ENCODE data around the gene CRNKL1.
A peak's percentile ranks its signal among the peaks of the same experiment; 100 is the strongest.

Gene CRNKL1

DNA sequence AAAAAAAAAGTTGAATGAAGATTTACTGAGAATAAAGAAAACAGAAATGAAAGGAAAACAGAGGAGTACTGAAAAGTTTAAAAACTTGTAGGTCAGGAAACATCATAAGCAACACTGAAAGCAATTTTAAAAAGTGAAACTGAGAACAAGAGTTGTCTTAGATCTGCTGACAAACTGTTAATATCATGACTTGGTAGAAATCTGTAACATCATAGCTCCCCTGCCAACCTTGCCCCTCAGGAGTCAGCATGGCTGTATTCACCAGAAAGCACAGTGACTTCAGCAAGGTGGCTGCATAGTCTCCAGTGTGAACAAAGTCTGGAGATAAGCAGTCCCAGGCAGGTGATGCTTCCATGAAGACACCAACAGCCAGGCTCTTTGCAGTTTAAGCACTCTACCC is 29.8 kb downstream of the CRNKL1 start:
- H3K27ac ChIP-seq (ENCODE audit: low read depth, low read length): no peak overlapping the region
- H3K4me3 ChIP-seq (ENCODE audit: low read depth, low read length): no peak overlapping the region
- H3K9ac ChIP-seq (ENCODE audit: low read depth, low read length): no peak overlapping the region
- H3K27me3 ChIP-seq (ENCODE audit: control insufficient read depth, insufficient read depth, low read length): no peaks in the 10 kb centered on the region
- H3K4me1 ChIP-seq (ENCODE audit: control insufficient read depth, insufficient read depth, low read length): peaks cover 7% of the 10 kb centered on the region; the same call in 1 of the 2 replicates
- H3K36me3 ChIP-seq (ENCODE audit: control insufficient read depth, insufficient read depth, low read length): peaks cover 36% of the 10 kb centered on the region
- no peaks in the 10 kb centered on the region for H3K9me3 ChIP-seq (ENCODE audit: control insufficient read depth, insufficient read depth, low read length)

DNA sequence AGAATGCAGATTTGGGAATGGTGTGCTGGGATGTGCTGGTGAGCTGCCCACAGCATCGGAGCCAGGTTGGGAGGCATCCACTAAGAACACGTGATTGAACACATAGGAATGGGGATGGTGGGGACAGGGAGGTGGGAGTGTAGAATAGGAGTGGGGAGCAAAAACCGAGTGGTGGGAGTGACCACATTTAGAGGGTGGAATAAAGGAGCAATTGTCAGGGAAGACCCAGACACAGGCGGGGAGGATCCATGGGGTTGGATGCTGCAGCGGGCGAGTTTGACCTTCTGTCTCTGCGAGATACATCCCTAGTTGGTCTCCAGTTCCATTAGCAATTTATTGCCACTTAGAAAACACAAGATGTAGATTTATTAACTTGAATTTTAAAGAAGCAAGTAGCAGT is 30.4 kb downstream of the CRNKL1 start:
- peaks cover 7% of the 10 kb centered on the region; the same call in 1 of the 2 replicates for H3K4me1 ChIP-seq (ENCODE audit: control insufficient read depth, insufficient read depth, low read length)
- no peaks in the 10 kb centered on the region for H3K9me3 ChIP-seq (ENCODE audit: control insufficient read depth, insufficient read depth, low read length)
- H3K27me3 ChIP-seq (ENCODE audit: control insufficient read depth, insufficient read depth, low read length): no peaks in the 10 kb centered on the region
- H3K9ac ChIP-seq (ENCODE audit: low read depth, low read length): no peak overlapping the region
- no peak overlapping the region for H3K4me3 ChIP-seq (ENCODE audit: low read depth, low read length)
- no peak overlapping the region for H3K27ac ChIP-seq (ENCODE audit: low read depth, low read length)
- peaks cover 29% of the 10 kb centered on the region for H3K36me3 ChIP-seq (ENCODE audit: control insufficient read depth, insufficient read depth, low read length)

DNA sequence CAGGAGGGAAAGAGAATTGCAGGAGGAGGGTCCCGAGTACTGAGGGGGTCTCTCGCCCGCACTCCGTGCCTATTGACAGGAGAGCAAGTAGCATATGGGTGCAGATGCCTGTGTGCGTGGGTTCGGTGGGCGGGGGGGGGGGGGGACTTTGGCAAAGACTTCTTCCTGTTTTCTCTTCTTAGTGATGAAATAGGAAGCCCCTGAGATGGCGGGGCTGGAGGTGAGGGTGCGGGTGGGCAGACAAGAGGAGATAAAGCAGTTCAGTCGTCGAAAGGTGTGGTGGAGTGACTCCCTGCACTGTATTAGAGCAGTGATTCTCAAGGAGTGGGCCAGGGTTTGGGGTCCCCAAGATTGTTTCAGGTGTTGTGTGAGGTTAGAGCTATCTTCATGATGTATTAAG is 31.4 kb downstream of the CRNKL1 start:
- Histone ChIP-seq H3K9me3 (ENCODE audit: control insufficient read depth, insufficient read depth, low read length) (no peaks in the 10 kb centered on the region), H3K4me3 (ENCODE audit: low read depth, low read length) (no peak overlapping the region), H3K9ac (ENCODE audit: low read depth, low read length) (no peak overlapping the region), H3K27ac (ENCODE audit: low read depth, low read length) (no peak overlapping the region), H3K36me3 (ENCODE audit: control insufficient read depth, insufficient read depth, low read length) (peaks cover 21% of the 10 kb centered on the region), H3K4me1 (ENCODE audit: control insufficient read depth, insufficient read depth, low read length) (peaks cover 7% of the 10 kb centered on the region; the same call in 1 of the 2 replicates), H3K27me3 (ENCODE audit: control insufficient read depth, insufficient read depth, low read length) (no peaks in the 10 kb centered on the region)

DNA sequence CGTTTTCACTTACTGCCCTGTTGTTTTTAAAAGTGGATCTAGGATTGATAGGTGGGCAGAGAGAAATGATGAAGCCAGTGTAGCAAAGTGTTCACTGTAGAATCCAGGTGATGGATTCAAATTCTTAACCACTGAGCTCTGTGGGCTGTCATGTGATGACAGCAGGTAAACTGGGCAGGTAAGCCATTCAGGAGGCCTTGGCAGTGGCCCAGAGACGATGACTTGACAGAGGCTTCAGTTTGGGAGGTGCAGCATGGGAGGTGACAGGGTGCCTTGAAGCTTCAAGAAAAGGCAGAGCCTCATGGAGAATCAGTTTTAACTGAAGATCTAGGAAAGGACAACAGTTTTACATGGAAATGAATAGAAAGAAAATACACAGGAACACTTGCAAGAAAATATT is 33.1 kb downstream of the CRNKL1 start:
- Histone ChIP-seq H3K9me3 (ENCODE audit: control insufficient read depth, insufficient read depth, low read length) (no peaks in the 10 kb centered on the region), H3K4me3 (ENCODE audit: low read depth, low read length) (no peak overlapping the region), H3K36me3 (ENCODE audit: control insufficient read depth, insufficient read depth, low read length) (peaks cover 14% of the 10 kb centered on the region), H3K27ac (ENCODE audit: low read depth, low read length) (no peak overlapping the region), H3K9ac (ENCODE audit: low read depth, low read length) (no peak overlapping the region), H3K27me3 (ENCODE audit: control insufficient read depth, insufficient read depth, low read length) (no peaks in the 10 kb centered on the region), H3K4me1 (ENCODE audit: control insufficient read depth, insufficient read depth, low read length) (peaks cover 7% of the 10 kb centered on the region; the same call in 1 of the 2 replicates)

DNA sequence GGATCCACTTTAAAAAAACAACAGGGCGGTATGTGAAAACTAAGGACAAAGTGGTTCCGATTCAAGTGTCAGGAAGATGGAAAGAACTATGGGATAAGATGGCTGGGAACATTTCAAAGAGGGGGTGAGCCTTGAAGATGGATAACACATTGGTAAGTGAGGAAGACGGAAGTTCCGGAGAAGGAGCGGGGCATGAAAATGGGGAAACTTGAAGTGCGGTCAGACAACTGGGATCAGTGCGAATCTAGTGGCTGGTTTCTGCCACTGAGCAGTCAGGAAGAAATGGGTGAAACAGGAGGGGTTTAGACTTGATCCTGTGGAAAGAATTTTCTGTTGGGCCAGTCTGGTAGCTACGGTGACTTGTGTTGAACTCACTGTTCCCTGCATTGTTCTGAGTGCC is 33.9 kb downstream of the CRNKL1 start:
- no peaks in the 10 kb centered on the region for H3K27me3 ChIP-seq (ENCODE audit: control insufficient read depth, insufficient read depth, low read length)
- H3K9me3 ChIP-seq (ENCODE audit: control insufficient read depth, insufficient read depth, low read length): no peaks in the 10 kb centered on the region
- no peak overlapping the region for H3K27ac ChIP-seq (ENCODE audit: low read depth, low read length)
- H3K9ac ChIP-seq (ENCODE audit: low read depth, low read length): no peak overlapping the region
- H3K36me3 ChIP-seq (ENCODE audit: control insufficient read depth, insufficient read depth, low read length): peaks cover 14% of the 10 kb centered on the region
- peaks cover 7% of the 10 kb centered on the region; the same call in 1 of the 2 replicates for H3K4me1 ChIP-seq (ENCODE audit: control insufficient read depth, insufficient read depth, low read length)
- H3K4me3 ChIP-seq (ENCODE audit: low read depth, low read length): peak overlapping the region; percentile 88

DNA sequence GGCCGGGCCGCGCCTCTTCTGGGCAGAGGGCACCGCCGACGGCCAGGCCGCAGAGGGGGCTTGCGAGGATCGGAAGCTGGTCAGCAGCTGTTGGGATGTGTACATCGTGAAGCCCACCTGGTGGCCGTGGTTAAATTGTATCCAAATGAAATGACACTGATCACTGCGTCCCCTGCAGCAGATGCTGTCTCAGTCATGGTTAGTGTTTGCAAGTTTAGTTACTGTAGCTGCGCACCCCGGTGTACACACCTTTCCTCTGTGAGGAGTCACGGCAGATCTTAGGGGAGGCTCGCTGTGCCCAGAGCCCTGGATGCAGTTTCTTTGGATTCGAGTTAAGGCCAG is 34.5 kb downstream of the CRNKL1 start:
- Histone ChIP-seq H3K4me3 (ENCODE audit: low read depth, low read length) (peak overlapping the region; percentile 88), H3K4me1 (ENCODE audit: control insufficient read depth, insufficient read depth, low read length) (peaks cover 7% of the 10 kb centered on the region; the same call in 1 of the 2 replicates), H3K27ac (ENCODE audit: low read depth, low read length) (no peak overlapping the region)

DNA sequence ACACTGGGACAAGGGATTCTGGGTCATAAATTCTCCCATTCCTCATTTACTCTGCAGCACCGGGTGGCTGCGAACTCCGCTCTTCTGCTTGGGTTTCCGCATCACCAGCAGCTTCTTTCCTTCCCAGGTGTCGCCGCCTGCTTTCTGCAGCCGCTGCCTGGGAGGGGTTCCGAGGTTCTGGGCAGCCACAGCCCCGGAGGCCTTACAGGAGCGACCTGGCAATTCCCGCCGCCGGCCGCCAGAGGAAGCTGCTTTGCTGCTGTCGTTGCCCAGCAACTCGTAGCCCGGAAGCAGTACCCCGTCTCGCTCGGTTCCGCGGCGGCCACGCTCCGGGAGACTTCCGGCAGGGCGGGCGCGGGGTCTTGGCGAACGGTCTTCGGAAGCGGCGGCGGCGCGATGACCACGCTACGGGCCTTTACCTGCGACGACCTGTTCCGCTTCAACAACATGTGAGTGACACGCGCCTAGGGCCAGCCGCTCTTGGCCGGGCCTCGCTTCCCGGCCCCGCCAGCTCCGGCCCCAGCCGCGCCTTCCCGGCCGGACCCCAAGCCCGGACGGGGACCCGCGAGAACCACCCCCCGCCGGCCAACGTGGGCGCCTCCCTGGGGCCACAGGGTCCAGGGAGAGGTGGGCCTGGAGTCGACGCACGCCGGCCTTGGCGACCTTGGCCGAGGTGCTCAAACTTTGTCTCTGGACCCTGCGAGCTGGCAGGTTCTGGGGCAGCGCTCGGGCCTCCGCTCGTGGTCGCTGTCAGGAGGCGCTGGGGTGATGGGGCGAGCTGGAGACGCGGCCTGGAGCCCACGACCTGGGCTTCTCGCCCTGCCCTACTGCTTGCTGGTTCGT is 35.0 kb downstream of the CRNKL1 start, which contains the start of gene NAA20:
TSS of gene NAA20 (plus strand) at position 362 of the 843 bp plus-strand sequence. CDS start at position 397, 35 bp downstream.
- no peaks in the 10 kb centered on the region for H3K27me3 ChIP-seq (ENCODE audit: control insufficient read depth, insufficient read depth, low read length)
- H3K9me3 ChIP-seq (ENCODE audit: control insufficient read depth, insufficient read depth, low read length): no peaks in the 10 kb centered on the region
- H3K4me3 ChIP-seq (ENCODE audit: low read depth, low read length): peak within 1 kb of the TSS; percentile 88
- peak within 1 kb of the TSS; percentile 71 for H3K9ac ChIP-seq (ENCODE audit: low read depth, low read length)
- peak within 1 kb of the TSS; percentile 64 for H3K27ac ChIP-seq (ENCODE audit: low read depth, low read length)
- peaks cover 7% of the 10 kb centered on the region for H3K36me3 ChIP-seq (ENCODE audit: control insufficient read depth, insufficient read depth, low read length)
- peaks cover 13% of the 10 kb centered on the region; the same call in 1 of the 2 replicates for H3K4me1 ChIP-seq (ENCODE audit: control insufficient read depth, insufficient read depth, low read length)

More for the DNA sequence above, 34.5 kb downstream of the CRNKL1 start:
- Histone ChIP-seq H3K9ac (ENCODE audit: low read depth, low read length) (peak overlapping the region; percentile 71), H3K27me3 (ENCODE audit: control insufficient read depth, insufficient read depth, low read length) (no peaks in the 10 kb centered on the region), H3K9me3 (ENCODE audit: control insufficient read depth, insufficient read depth, low read length) (no peaks in the 10 kb centered on the region), H3K36me3 (ENCODE audit: control insufficient read depth, insufficient read depth, low read length) (peaks cover 13% of the 10 kb centered on the region)

DNA sequence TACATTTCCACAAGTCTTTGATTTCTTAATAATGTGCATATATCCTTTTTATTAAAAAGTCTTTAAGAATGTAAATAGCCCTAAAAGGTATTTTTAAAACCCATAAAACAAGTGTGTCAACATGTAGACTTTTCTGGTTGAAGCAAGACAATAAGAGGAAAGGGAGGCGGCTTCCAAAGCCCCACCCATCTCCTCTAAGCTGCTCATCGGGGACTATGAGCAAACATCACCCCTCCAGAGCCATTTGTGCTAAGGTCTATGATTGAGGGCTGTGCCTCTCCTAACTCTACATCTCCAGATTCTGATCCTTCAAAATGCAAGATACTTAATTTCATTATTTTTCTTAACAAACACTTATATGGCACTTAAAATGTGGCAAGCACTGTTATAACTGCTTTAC is 37.6 kb downstream of the CRNKL1 start:
- Histone ChIP-seq H3K9ac (ENCODE audit: low read depth, low read length) (no peak overlapping the region), H3K27ac (ENCODE audit: low read depth, low read length) (no peak overlapping the region), H3K4me1 (ENCODE audit: control insufficient read depth, insufficient read depth, low read length) (peaks cover 28% of the 10 kb centered on the region; the same call in 1 of the 2 replicates), H3K36me3 (ENCODE audit: control insufficient read depth, insufficient read depth, low read length) (peaks cover 6% of the 10 kb centered on the region; the same call in 1 of the 2 replicates), H3K9me3 (ENCODE audit: control insufficient read depth, insufficient read depth, low read length) (no peaks in the 10 kb centered on the region), H3K27me3 (ENCODE audit: control insufficient read depth, insufficient read depth, low read length) (no peaks in the 10 kb centered on the region), H3K4me3 (ENCODE audit: low read depth, low read length) (no peak overlapping the region)

DNA sequence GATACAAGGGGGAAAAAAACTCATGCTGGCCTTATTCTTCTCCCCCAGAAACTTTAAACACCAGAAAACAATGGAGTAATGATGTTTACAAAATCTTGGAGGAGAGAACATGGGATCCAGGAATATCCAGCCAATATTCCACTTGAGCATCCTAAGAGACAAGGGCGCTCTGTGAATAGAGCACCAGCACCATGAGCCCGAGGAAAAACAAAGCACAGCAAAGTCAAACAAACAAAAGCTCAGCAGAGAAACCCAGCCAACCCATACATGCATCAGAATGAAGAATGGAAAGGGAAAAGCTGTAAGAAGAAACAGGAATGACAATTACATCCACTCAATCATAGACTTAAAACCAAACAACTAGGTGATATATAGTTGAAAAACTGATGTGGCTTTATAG is 39.7 kb downstream of the CRNKL1 start:
- H3K4me1 ChIP-seq (ENCODE audit: control insufficient read depth, insufficient read depth, low read length): peaks cover 22% of the 10 kb centered on the region; the same call in 1 of the 2 replicates
- no peaks in the 10 kb centered on the region for H3K9me3 ChIP-seq (ENCODE audit: control insufficient read depth, insufficient read depth, low read length)
- H3K4me3 ChIP-seq (ENCODE audit: low read depth, low read length): no peak overlapping the region
- H3K9ac ChIP-seq (ENCODE audit: low read depth, low read length): no peak overlapping the region
- H3K36me3 ChIP-seq (ENCODE audit: control insufficient read depth, insufficient read depth, low read length): no peaks in the 10 kb centered on the region
- no peaks in the 10 kb centered on the region for H3K27me3 ChIP-seq (ENCODE audit: control insufficient read depth, insufficient read depth, low read length)
- no peak overlapping the region for H3K27ac ChIP-seq (ENCODE audit: low read depth, low read length)

DNA sequence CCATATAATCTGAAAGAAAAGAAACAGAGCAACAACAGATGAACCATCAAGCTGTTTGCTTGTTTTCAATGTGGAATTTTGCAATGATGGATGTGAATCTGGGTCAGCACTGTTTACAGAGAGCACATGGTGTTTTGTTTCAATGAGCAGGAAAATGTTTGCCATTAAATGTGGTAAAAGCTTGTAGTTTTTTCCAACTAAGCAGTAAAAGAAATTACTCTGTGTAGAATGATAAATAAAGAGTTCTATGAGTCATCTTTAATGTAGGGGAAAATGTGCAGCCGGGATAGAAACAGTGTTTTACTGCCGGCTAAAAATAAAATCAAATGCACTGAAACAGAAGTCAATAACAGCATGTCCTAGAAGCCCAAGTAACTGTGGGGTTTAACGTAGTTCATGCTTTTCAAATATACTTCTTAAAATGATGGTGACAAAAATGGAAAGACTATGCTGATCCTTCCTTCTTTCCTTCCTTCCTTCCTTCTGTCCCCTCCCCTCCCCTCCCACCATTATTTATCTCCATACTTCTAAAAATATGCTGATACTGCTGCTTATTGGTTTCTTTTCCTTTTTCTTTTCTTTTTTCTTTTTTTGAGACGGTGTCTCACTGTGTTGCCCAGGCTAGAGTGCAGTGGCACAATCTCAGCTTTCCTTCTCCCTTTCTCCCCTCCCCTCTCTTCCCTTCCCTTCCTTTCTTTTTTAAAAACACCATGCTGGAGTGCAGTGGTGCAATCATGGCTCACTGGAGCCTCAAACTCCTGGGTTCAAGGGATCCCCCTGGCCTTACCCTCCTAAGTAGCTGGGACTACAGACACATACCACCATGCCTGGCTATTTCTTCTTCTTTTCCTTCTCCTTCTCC is 41.4 kb downstream of the CRNKL1 start:
- H3K4me1 ChIP-seq (ENCODE audit: control insufficient read depth, insufficient read depth, low read length): peaks cover 22% of the 10 kb centered on the region; the same call in 1 of the 2 replicates
- H3K9ac ChIP-seq (ENCODE audit: low read depth, low read length): no peak overlapping the region
- H3K4me3 ChIP-seq (ENCODE audit: low read depth, low read length): no peak overlapping the region
- H3K9me3 ChIP-seq (ENCODE audit: control insufficient read depth, insufficient read depth, low read length): no peaks in the 10 kb centered on the region
- no peaks in the 10 kb centered on the region for H3K36me3 ChIP-seq (ENCODE audit: control insufficient read depth, insufficient read depth, low read length)
- H3K27me3 ChIP-seq (ENCODE audit: control insufficient read depth, insufficient read depth, low read length): no peaks in the 10 kb centered on the region
- H3K27ac ChIP-seq (ENCODE audit: low read depth, low read length): no peak overlapping the region

Data from HUES48 (cell line).